HepG2 (cell line): ENCODE measurements around the gene GATAD2B. TPM values are rescaled to one million over a fixed set of nuclear protein-coding genes. Genes with fewer than 3 reads are reported as not detected.

Experiments
- CHCHD3 ChIP-seq: sonication (generic); formaldehyde crosslinking; IDR thresholded peaks from 2 replicates; pipeline ENCODE4 v1.8.0; 2022; ENCODE audit warnings: mild to moderate bottlenecking, missing genetic modification reagents, moderate library complexity
- CREB3 ChIP-seq: sonication (generic); formaldehyde crosslinking; IDR thresholded peaks from 2 replicates; pipeline ENCODE4 v1.5.0; 2020; ENCODE audit warnings: missing genetic modification reagents
- IKZF5 ChIP-seq: IDR thresholded peaks from 2 replicates; pipeline ENCODE4 v1.6.1; 2018; ENCODE audit warnings: missing genetic modification reagents, mild to moderate bottlenecking, missing compliant biosample characterization
- MAZ ChIP-seq, 2 experiments: sonication (generic) in 1 of 2; formaldehyde crosslinking in 1 of 2; IDR thresholded peaks; 2 replicates each; pipeline versions ENCODE4 v1.5.0 to v1.6.1; 2012 to 2020; ENCODE audit warnings: low read depth in 2 of 2, mild to moderate bottlenecking in 2 of 2, borderline replicate concordance in 1 of 2, improper control_type of control experiment in 1 of 2, low read length in 1 of 2, missing genetic modification reagents in 1 of 2, moderate library complexity in 1 of 2
- NCOA1 ChIP-seq: sonication (generic); formaldehyde crosslinking; IDR thresholded peaks from 2 replicates; pipeline ENCODE4 v1.9.0; 2021; ENCODE audit warnings: missing genetic modification reagents
- TERF1 ChIP-seq: sonication (generic); formaldehyde crosslinking; IDR thresholded peaks from 2 replicates; pipeline ENCODE4 v1.8.0; 2022; ENCODE audit warnings: mild to moderate bottlenecking, missing genetic modification reagents, moderate library complexity
- TOE1 ChIP-seq: sonication (generic); formaldehyde crosslinking; IDR thresholded peaks from 2 replicates; pipeline ENCODE4 v1.4.0; 2020; ENCODE audit warnings: mild to moderate bottlenecking, missing genetic modification reagents
- ZNF275 ChIP-seq: sonication (generic); formaldehyde crosslinking; IDR thresholded peaks from 2 replicates; pipeline ENCODE4 v1.8.0; 2022; ENCODE audit warnings: missing genetic modification reagents, mild to moderate bottlenecking, inconsistent platforms, borderline replicate concordance
- ZNF281 ChIP-seq: sonication (generic); formaldehyde crosslinking; IDR thresholded peaks from 2 replicates; pipeline ENCODE4 v1.4.0; 2020; ENCODE audit warnings: missing genetic modification reagents, borderline replicate concordance
- ZNF335 ChIP-seq: sonication (generic); formaldehyde crosslinking; IDR thresholded peaks from 2 replicates; pipeline ENCODE4 v1.4.0; 2020; ENCODE audit warnings: missing genetic modification reagents
- ZNF570 ChIP-seq: sonication (generic); formaldehyde crosslinking; IDR thresholded peaks from 2 replicates; pipeline ENCODE4 v1.4.0; 2020; ENCODE audit warnings: mild to moderate bottlenecking, missing genetic modification reagents, borderline replicate concordance
- ZNF7 ChIP-seq: IDR thresholded peaks from 2 replicates; pipeline ENCODE4 v1.6.1; 2016; ENCODE audit warnings: missing biosample characterization, missing genetic modification reagents
- ZNF724P ChIP-seq: sonication (generic); formaldehyde crosslinking; IDR thresholded peaks from 2 replicates; pipeline ENCODE4 v1.8.0; 2022; ENCODE audit warnings: missing genetic modification reagents, borderline replicate concordance
- ZNF782 ChIP-seq: sonication (generic); formaldehyde crosslinking; IDR thresholded peaks from 2 replicates; pipeline ENCODE4 v1.4.0; 2020; ENCODE audit warnings: missing genetic modification reagents, mild to moderate bottlenecking, borderline replicate concordance
- ZSCAN5A ChIP-seq: sonication (generic); formaldehyde crosslinking; IDR thresholded peaks from 2 replicates; pipeline ENCODE4 v1.8.0; 2022; ENCODE audit warnings: mild to moderate bottlenecking, missing genetic modification reagents, borderline replicate concordance
- ZSCAN9 ChIP-seq: IDR thresholded peaks from 2 replicates; pipeline ENCODE4 v1.6.1; 2016; ENCODE audit warnings: borderline replicate concordance
- polyA plus RNA-seq, 8 experiments: library from polyadenylated mRNA; depleted of rRNA in 3 of 8; stranded (reverse) in 7 of 8; unstranded in 1 of 8; fragments of >200 nt; fragmentation: Illumina TruSeq in 4 of 8; extraction: Trizol in 4 of 8; gene quantifications; 2 replicates each; pipeline versions ENCODE4 v1.2.1 to v1.2.3, GENCODE V29; 2011 to 2016; ENCODE audit warnings: low read depth in 4 of 8, missing spikeins in 1 of 8, mixed read lengths in 1 of 8; ENCODE audit not compliant: insufficient read depth in 1 of 8
- total RNA-seq, 5 experiments: library from RNA; depleted of rRNA; stranded (reverse); fragments of >200 nt; fragmentation: Illumina TruSeq; extraction: Trizol; gene quantifications; 2 replicates each; pipeline ENCODE4 v1.2.3, GENCODE V29; 2016; ENCODE audit warnings: low read depth in 1 of 5

GATAD2B gene
- total and polyA plus RNA-seq, 2 of the 13 experiments (the other 11 are each of a cell fraction or from before 2014, with no cell fraction given) = 3.2 to 5.2 TPM

GRCh38 chr1:153922972-153923925 is at the start of gene GATAD2B (continued):
- TF ChIP-seq IKZF5 (CRISPR knock-in tag) = peak; percentile 71; the same call in 1 of the 2 replicates
- TF ChIP-seq ZNF570 = no peak
- TF ChIP-seq ZNF724P = no peak
- no peak for TF ChIP-seq TERF1 (CRISPR knock-in tag)
- peak; percentile 21; the same call in 1 of the 2 replicates for TF ChIP-seq ZSCAN9 (CRISPR knock-in tag)
- no peak for TF ChIP-seq ZNF7 (CRISPR knock-in tag)
- 0 out of 2 replicates have a peak, but pooled peaks have one; percentile 24 for TF ChIP-seq NCOA1 (CRISPR knock-in tag)
- peak; percentile 11; the same call in 1 of the 2 replicates for TF ChIP-seq ZNF275
- TF ChIP-seq TOE1 (CRISPR knock-in tag) = no peak
- TF ChIP-seq CHCHD3 (CRISPR knock-in tag) = no peak
- TF ChIP-seq MAZ (IDR thresholded peaks at IDR 0.05; ENCODE audit: borderline replicate concordance, low read depth, low read length) = peak; percentile 81
- peak; percentile 61 for TF ChIP-seq MAZ (CRISPR knock-in tag; IDR thresholded peaks at IDR 0.05; ENCODE audit: low read depth)
- TF ChIP-seq ZSCAN5A (CRISPR knock-in tag) = no peak
- no peak for TF ChIP-seq ZNF335 (CRISPR knock-in tag)
- no peak for TF ChIP-seq CREB3 (CRISPR knock-in tag)
- no peak for TF ChIP-seq ZNF782 (CRISPR knock-in tag)
- TF ChIP-seq ZNF281 (CRISPR knock-in tag) = peak; percentile 70; the same call in 1 of the 2 replicates
